ENCODE measurements around the gene NDUFS3. TPM values are rescaled to one million over a fixed set of nuclear protein-coding genes. Genes with fewer than 3 reads are reported as not detected.
"Not testable (repeated sequence)": the region's sequence is repeated elsewhere in the genome, so short reads cannot be mapped to it uniquely, and the experiment has no call there.

The NDUFS3 gene
- total and polyA plus RNA-seq, 2 donors from 2014 or later = 85.8 to 368 TPM

DNA sequence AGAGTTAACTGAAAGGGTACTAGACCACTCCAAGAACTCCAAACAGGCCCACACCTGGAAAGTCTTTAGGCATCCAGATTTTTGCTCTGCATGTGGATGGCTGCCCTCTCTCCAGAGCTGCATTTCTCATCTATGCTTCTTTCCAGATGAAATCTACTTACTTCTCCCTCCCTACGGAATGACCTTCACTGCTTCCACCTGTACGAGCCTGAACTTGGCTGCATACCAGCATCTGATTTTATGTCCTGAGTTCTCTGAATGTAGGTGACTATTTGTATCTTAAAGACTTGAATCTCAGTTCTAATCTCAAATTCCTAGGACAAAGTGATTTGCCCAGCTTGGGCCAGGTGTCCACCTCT is 39.2 kb upstream of the NDUFS3 start:
- Histone ChIP-seq H3K4me1 (ENCODE audit: control insufficient read depth in 2 of 3, insufficient read depth in 2 of 3, low read depth in 1 of 3, low read length in 3 of 3) (peaks cover 0 to 14% (median 8%) of the 10 kb centered on the region in 3 donors), H3K9ac (ENCODE audit: low read length in 3 of 3) (no peak overlapping the region), H3K27me3 (ENCODE audit: control insufficient read depth, insufficient read depth, low read length) (no peaks in the 10 kb centered on the region), H3K36me3 (ENCODE audit: control insufficient read depth in 2 of 3, insufficient read depth in 3 of 3, low read length in 3 of 3) (peaks cover 0 to 3% (median 0%) of the 10 kb centered on the region in 3 donors), H3K4me3 (ENCODE audit: low read length in 3 of 3) (no peak overlapping the region), H3K9me3 (ENCODE audit: control insufficient read depth in 2 of 3, insufficient read depth in 1 of 3, low read length in 3 of 3) (no peaks in the 10 kb centered on the region), H3K27ac (ENCODE audit: low read depth in 2 of 2, low read length in 2 of 2) (peak overlapping the region; percentile 32 to 35)
- FAIRE-seq (no peak), DNase-seq (peak in 1 of 5 donors; percentile 30)
- intact Hi-C loops (cut with DNase I) = no loop called here
- TF ChIP-seq, protein P1, sequence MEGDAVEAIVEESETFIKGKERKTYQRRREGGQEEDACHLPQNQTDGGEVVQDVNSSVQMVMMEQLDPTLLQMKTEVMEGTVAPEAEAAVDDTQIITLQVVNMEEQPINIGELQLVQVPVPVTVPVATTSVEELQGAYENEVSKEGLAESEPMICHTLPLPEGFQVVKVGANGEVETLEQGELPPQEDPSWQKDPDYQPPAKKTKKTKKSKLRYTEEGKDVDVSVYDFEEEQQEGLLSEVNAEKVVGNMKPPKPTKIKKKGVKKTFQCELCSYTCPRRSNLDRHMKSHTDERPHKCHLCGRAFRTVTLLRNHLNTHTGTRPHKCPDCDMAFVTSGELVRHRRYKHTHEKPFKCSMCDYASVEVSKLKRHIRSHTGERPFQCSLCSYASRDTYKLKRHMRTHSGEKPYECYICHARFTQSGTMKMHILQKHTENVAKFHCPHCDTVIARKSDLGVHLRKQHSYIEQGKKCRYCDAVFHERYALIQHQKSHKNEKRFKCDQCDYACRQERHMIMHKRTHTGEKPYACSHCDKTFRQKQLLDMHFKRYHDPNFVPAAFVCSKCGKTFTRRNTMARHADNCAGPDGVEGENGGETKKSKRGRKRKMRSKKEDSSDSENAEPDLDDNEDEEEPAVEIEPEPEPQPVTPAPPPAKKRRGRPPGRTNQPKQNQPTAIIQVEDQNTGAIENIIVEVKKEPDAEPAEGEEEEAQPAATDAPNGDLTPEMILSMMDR (IDR thresholded peaks at IDR 0.05; ENCODE audit: borderline replicate concordance, extremely low read depth, insufficient read depth) = no peak

DNA sequence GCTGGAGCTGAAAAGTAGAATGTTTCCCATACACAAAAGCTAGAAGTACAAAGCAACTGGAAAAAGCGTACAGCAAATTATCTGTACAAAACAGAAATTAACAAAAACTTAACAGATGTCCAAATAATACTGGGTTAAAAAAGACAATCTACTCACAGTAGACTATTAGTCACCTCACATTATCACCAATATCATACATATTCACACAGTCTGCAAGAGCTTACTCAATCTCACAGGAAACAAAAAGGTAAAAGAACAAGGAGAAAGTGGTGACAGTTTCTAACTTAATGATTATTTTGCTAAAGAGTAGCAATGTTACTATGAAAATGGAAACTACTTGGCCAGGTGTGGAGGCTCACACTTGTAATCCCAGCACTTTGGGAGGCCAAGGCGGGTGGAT is 37.8 kb upstream of the NDUFS3 start:
- no peak overlapping the region for H3K9ac ChIP-seq (ENCODE audit: low read length in 3 of 3)
- no peak overlapping the region for H3K4me3 ChIP-seq (ENCODE audit: low read length in 3 of 3)
- FAIRE-seq (no peak), DNase-seq (no peak)
- H3K27ac ChIP-seq (ENCODE audit: low read depth in 2 of 2, low read length in 2 of 2) = no peak overlapping the region
- H3K4me1 ChIP-seq (ENCODE audit: control insufficient read depth in 2 of 3, insufficient read depth in 2 of 3, low read depth in 1 of 3, low read length in 3 of 3) = peaks cover 0 to 14% (median 8%) of the 10 kb centered on the region in 3 donors
- intact Hi-C loops (cut with DNase I) = no loop called here
- H3K9me3 ChIP-seq (ENCODE audit: control insufficient read depth in 2 of 3, insufficient read depth in 1 of 3, low read length in 3 of 3) = no peaks in the 10 kb centered on the region
- H3K36me3 ChIP-seq (ENCODE audit: control insufficient read depth in 2 of 3, insufficient read depth in 3 of 3, low read length in 3 of 3) = peaks cover 0 to 1% (median 0%) of the 10 kb centered on the region in 3 donors
- no peaks in the 10 kb centered on the region for H3K27me3 ChIP-seq (ENCODE audit: control insufficient read depth, insufficient read depth, low read length)
- TF ChIP-seq, protein P1 (IDR thresholded peaks at IDR 0.05; ENCODE audit: borderline replicate concordance, extremely low read depth, insufficient read depth) = no peak

DNA sequence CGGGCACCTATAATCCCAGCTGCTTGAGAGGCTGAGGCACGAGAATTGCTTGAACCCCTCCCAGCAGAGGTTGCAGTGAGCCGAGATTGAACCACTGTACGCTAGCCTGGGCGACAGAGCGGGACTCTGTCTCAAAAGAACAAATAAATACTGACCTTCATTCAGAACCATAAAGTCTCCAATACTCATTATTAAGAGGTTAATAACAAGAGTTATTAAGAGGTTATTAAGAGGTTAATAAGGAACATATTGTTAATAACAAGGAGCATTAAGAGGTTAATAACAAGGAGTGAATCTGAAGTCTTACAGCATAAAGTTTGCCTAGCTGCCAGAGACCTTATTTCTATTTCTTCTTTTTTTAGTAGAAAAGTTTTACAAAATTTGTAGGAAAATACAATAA is 33.6 kb upstream of the NDUFS3 start:
- Histone ChIP-seq H3K27ac (ENCODE audit: low read depth in 2 of 2, low read length in 2 of 2) (no peak overlapping the region), H3K36me3 (ENCODE audit: control insufficient read depth in 2 of 3, insufficient read depth in 3 of 3, low read length in 3 of 3) (no peaks in the 10 kb centered on the region), H3K9ac (ENCODE audit: low read length in 3 of 3) (no peak overlapping the region), H3K4me3 (ENCODE audit: low read length in 3 of 3) (no peak overlapping the region), H3K4me1 (ENCODE audit: control insufficient read depth in 2 of 3, insufficient read depth in 2 of 3, low read depth in 1 of 3, low read length in 3 of 3) (peaks cover 0 to 6% (median 3%) of the 10 kb centered on the region in 3 donors), H3K9me3 (ENCODE audit: control insufficient read depth in 2 of 3, insufficient read depth in 1 of 3, low read length in 3 of 3) (no peaks in the 10 kb centered on the region), H3K27me3 (ENCODE audit: control insufficient read depth, insufficient read depth, low read length) (no peaks in the 10 kb centered on the region)
- TF ChIP-seq, protein P1 (IDR thresholded peaks at IDR 0.05; ENCODE audit: borderline replicate concordance, extremely low read depth, insufficient read depth) = no peak
- FAIRE-seq = no peak
- intact Hi-C loops (cut with DNase I) = no loop called here
- no peak for DNase-seq

DNA sequence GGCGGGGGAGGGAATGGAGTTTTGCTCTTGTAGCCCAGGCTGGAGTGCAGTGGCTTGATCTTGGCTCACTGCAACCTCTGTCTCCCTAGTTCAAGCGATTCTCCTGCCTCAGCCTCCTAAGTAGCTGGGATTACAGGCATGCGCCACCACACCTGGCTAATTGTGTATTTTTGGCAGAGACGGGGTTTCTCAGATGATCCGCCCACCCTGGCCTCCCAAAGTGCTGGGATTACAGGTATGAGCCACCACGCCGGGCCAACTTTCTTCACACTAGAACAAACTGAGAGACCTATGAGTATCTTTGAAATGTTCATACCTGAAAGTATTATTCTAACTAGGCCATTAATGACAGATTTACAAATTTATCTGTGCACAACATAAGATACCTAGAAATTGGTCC is 32.6 kb upstream of the NDUFS3 start:
- FAIRE-seq; H3K4me3 ChIP-seq (ENCODE audit: low read length in 3 of 3); H3K9ac ChIP-seq (ENCODE audit: low read length in 3 of 3); H3K36me3 ChIP-seq (ENCODE audit: control insufficient read depth in 2 of 3, insufficient read depth in 3 of 3, low read length in 3 of 3); H3K27me3 ChIP-seq (ENCODE audit: control insufficient read depth, insufficient read depth, low read length); DNase-seq; intact Hi-C loops (cut with DNase I); H3K9me3 ChIP-seq (ENCODE audit: control insufficient read depth in 2 of 3, insufficient read depth in 1 of 3, low read length in 3 of 3); H3K27ac ChIP-seq (ENCODE audit: low read depth in 2 of 2, low read length in 2 of 2): not testable (repeated sequence)
- H3K4me1 ChIP-seq (ENCODE audit: control insufficient read depth in 2 of 3, insufficient read depth in 2 of 3, low read depth in 1 of 3, low read length in 3 of 3) = peaks cover 0 to 14% (median 3%) of the 10 kb centered on the region in 3 donors

Data from kidney (tissue), 14 donors.